Naive thymus-derived CD8-positive, alpha-beta T cell (primary cell): Measurements from ENCODE around the gene AP5B1. TPM values are rescaled to one million over a fixed set of nuclear protein-coding genes. Genes with fewer than 3 reads are reported as not detected.
"Not testable (repeated sequence)": the region's sequence is repeated elsewhere in the genome, so short reads cannot be mapped to it uniquely, and the experiment has no call there.

ENCODE experiments used
- ATAC-seq, 2 donors: fragments of 150-1000 bp; cut with Tn5 transposase in 1 of 2; sonication (Bioruptor Pico), chemical (Tn5 transposase) in 1 of 2; 1 replicate in 1 of 2; 2 replicates in 1 of 2; pipeline ENCODE4 v1.10.0; 2021; ENCODE audit warnings: mild to moderate bottlenecking in 2 of 2, moderate library complexity in 2 of 2
- POLR2A ChIA-PET: fragments of 350-600 bp; sonication (Branson Sonifier 250); formaldehyde crosslinking; loops from one replicate; lab custom pipeline; 2021; ENCODE audit warnings: antibody characterized with exemption; lab: Charles Lee
- DNase-seq, 10 donors: peaks; one replicate each; pipeline versions ENCODE4 v3.0.0 to v3.0.0-alpha.2; 2020 to 2022
- H3K27ac Mint-ChIP-seq, 10 donors: one replicate each; pipeline ENCODE4 v1.8.0; 2020 to 2022; ENCODE audit warnings: mild to moderate bottlenecking in 10 of 10, mixed read lengths in 10 of 10, moderate library complexity in 4 of 10, inconsistent platforms in 1 of 10
- H3K27me3 Mint-ChIP-seq, 5 donors: one replicate each; pipeline ENCODE4 v1.8.0; 2021 to 2022; ENCODE audit warnings: mixed read lengths in 5 of 5
- H3K36me3 Mint-ChIP-seq, 3 donors: one replicate each; pipeline ENCODE4 v1.8.0; 2020 to 2022; ENCODE audit warnings: mixed read lengths in 3 of 3, mild to moderate bottlenecking in 2 of 3, inconsistent platforms in 1 of 3
- H3K4me1 Mint-ChIP-seq, 4 donors: one replicate each; pipeline ENCODE4 v1.8.0; 2021 to 2022; ENCODE audit warnings: mixed read lengths in 4 of 4
- H3K4me3 Mint-ChIP-seq, 10 donors: one replicate each; pipeline ENCODE4 v1.8.0; 2020 to 2022; ENCODE audit warnings: mild to moderate bottlenecking in 10 of 10, mixed read lengths in 10 of 10, moderate library complexity in 6 of 10, inconsistent platforms in 1 of 10
- H3K9me3 Mint-ChIP-seq, 9 donors: one replicate each; pipeline ENCODE4 v1.8.0; 2020 to 2022; ENCODE audit warnings: mixed read lengths in 9 of 9, mild to moderate bottlenecking in 3 of 9, inconsistent platforms in 1 of 9, moderate library complexity in 1 of 9
- polyA plus RNA-seq, 3 donors: library from polyadenylated mRNA; unstranded; fragments of 300-500 nt; fragmentation: Illumina TruSeq; gene quantifications; one replicate each; pipeline ENCODE4 v1.2.3, GENCODE V29; 2021
- total RNA-seq, 8 experiments: library from RNA in 2 of 8; stranded (reverse) in 2 of 8; gene quantifications; one replicate each; pipeline ENCODE4 v1.2.3 and lab custom pipeline; 2021 to 2026

Gene AP5B1
- total and polyA plus RNA-seq, 5 experiments from 2014 or later, result 8.6 to 25.8 (median 15.2) TPM

GRCh38 chr11:65741185-65741584 is 39.6 kb downstream of the AP5B1 start:
- Mint-ChIP-seq H3K27me3 (peaks cover 5 to 26% (median 10%) of the 10 kb centered on the region in 5 donors), H3K9me3 (no peaks in the 10 kb centered on the region)

GRCh38 chr11:65739022-65739421 is 41.8 kb downstream of the AP5B1 start:
- H3K4me3 Mint-ChIP-seq, result no peak overlapping the region
- peaks cover 0 to 1% (median 0%) of the 10 kb centered on the region in 4 donors for H3K4me1 Mint-ChIP-seq
- POLR2A ChIA-PET, result no interaction called here
- H3K9me3 Mint-ChIP-seq, result no peaks in the 10 kb centered on the region
- no peak overlapping the region for H3K27ac Mint-ChIP-seq
- H3K36me3 Mint-ChIP-seq, result no peaks in the 10 kb centered on the region
- peaks cover 3 to 23% (median 10%) of the 10 kb centered on the region in 5 donors for H3K27me3 Mint-ChIP-seq
- ATAC-seq, result no peak
- no peak for DNase-seq

More at GRCh38 chr11:65741185-65741584, 39.6 kb downstream of the AP5B1 start:
- Mint-ChIP-seq H3K36me3 (no peaks in the 10 kb centered on the region), H3K4me3 (peak overlapping the region in 1 of 10 donors; percentile 8), H3K27ac (no peak overlapping the region), H3K4me1 (peaks cover 0 to 1% (median 0%) of the 10 kb centered on the region in 4 donors)
- POLR2A ChIA-PET, result no interaction called here
- no peak for ATAC-seq
- DNase-seq, result no peak

- Mint-ChIP-seq H3K27ac (no peak overlapping the region), H3K9me3 (no peaks in the 10 kb centered on the region), H3K36me3 (no peaks in the 10 kb centered on the region), H3K4me1 (peaks cover 0 to 1% (median 0%) of the 10 kb centered on the region in 4 donors), H3K4me3 (no peak overlapping the region), H3K27me3 (peaks cover 3 to 34% (median 12%) of the 10 kb centered on the region in 5 donors)
- POLR2A ChIA-PET, result interaction anchor here (0.6 kb wide), 1 partner anchor 1089 kb away, joined by 3 read pairs; no protein-coding TSS in a partner anchor
- no peak for ATAC-seq
- DNase-seq, result no peak
These were observed 44.0 kb downstream of the AP5B1 start for GRCh38 chr11:65736810-65737209.

GRCh38 chr11:65735111-65735510 is 45.7 kb downstream of the AP5B1 start:
- DNase-seq, H3K36me3 Mint-ChIP-seq, H3K9me3 Mint-ChIP-seq, H3K4me1 Mint-ChIP-seq, ATAC-seq, H3K4me3 Mint-ChIP-seq, H3K27ac Mint-ChIP-seq: not testable (repeated sequence)
- peaks cover 4 to 36% (median 14%) of the 10 kb centered on the region in 5 donors for H3K27me3 Mint-ChIP-seq
- POLR2A ChIA-PET, result interaction anchor here (0.6 kb wide), 1 partner anchor 41 kb away, joined by 3 read pairs; no protein-coding TSS in a partner anchor

- H3K27me3 Mint-ChIP-seq, result peaks cover 3 to 21% (median 13%) of the 10 kb centered on the region in 5 donors
- DNase-seq (no peak), ATAC-seq (no peak)
- POLR2A ChIA-PET, result no interaction called here
- H3K9me3 Mint-ChIP-seq, result no peaks in the 10 kb centered on the region
- H3K4me3 Mint-ChIP-seq, result no peak overlapping the region
- no peaks in the 10 kb centered on the region for H3K4me1 Mint-ChIP-seq
- no peak overlapping the region for H3K27ac Mint-ChIP-seq
- no peaks in the 10 kb centered on the region for H3K36me3 Mint-ChIP-seq
These were observed 50.3 kb downstream of the AP5B1 start for GRCh38 chr11:65730461-65730860.

GRCh38 chr11:65727865-65728264 is 52.9 kb downstream of the AP5B1 start:
- DNase-seq, result peak in 1 of 10 donors; percentile 49
- Mint-ChIP-seq H3K36me3 (no peaks in the 10 kb centered on the region), H3K4me1 (no peaks in the 10 kb centered on the region), H3K9me3 (no peaks in the 10 kb centered on the region), H3K27ac (no peak overlapping the region), H3K4me3 (no peak overlapping the region), H3K27me3 (peaks cover 3 to 15% (median 13%) of the 10 kb centered on the region in 5 donors)
- ATAC-seq, result no peak
- POLR2A ChIA-PET, result interaction anchor here (1.1 kb wide), 1 partner anchor 16 kb away, joined by 4 read pairs; no protein-coding TSS in a partner anchor

- H3K4me3 Mint-ChIP-seq, result no peak overlapping the region
- H3K9me3 Mint-ChIP-seq, result no peaks in the 10 kb centered on the region
- peaks cover under 1 to 10% (median 5%) of the 10 kb centered on the region in 5 donors for H3K27me3 Mint-ChIP-seq
- ATAC-seq, result no peak
- POLR2A ChIA-PET, result no interaction called here
- no peak for DNase-seq
- no peaks in the 10 kb centered on the region for H3K4me1 Mint-ChIP-seq
- no peak overlapping the region for H3K27ac Mint-ChIP-seq
- H3K36me3 Mint-ChIP-seq, result no peaks in the 10 kb centered on the region
These were observed 54.1 kb downstream of the AP5B1 start for GRCh38 chr11:65726660-65727059.

Other genes with a start within 250 kb of the AP5B1 start
- 100 to 1,000 TPM; 258 to 261 TPM for gene LTBP3, start 222.6 kb downstream of the AP5B1 start, total RNA-seq
- gene LTBP3, start 222.6 kb downstream of the AP5B1 start, polyA plus RNA-seq, result 10 to 100 TPM in 2 of 3 donors, 1 to 10 TPM in 1; 7.3 to 35.0 (median 18.9) TPM
- 10 to 100 TPM; 31.5 to 32.7 TPM for gene ZNRD2, start 210.5 kb downstream of the AP5B1 start, total RNA-seq
- 10 to 100 TPM; 62.9 to 86.3 (median 80.1) TPM for gene ZNRD2, start 210.5 kb downstream of the AP5B1 start, polyA plus RNA-seq
- 10 to 100 TPM; 39.3 to 42.1 TPM for gene FAM89B, start 208.4 kb downstream of the AP5B1 start, total RNA-seq
- 100 to 1,000 TPM in 2 of 3 donors, 10 to 100 TPM in 1; 70.9 to 122 (median 101) TPM for gene FAM89B, start 208.4 kb downstream of the AP5B1 start, polyA plus RNA-seq
- 100 to 1,000 TPM; 101 to 108 TPM for gene EHBP1L1, start 204.9 kb downstream of the AP5B1 start, total RNA-seq
- gene EHBP1L1, start 204.9 kb downstream of the AP5B1 start, polyA plus RNA-seq, result 10 to 100 TPM; 10.8 to 19.8 (median 11.5) TPM
- gene KCNK7, start 185.2 kb downstream of the AP5B1 start, total RNA-seq, result 1 to 10 TPM; 2.4 to 5.0 TPM
- under 1 TPM in 1 of 3 donors, not detected in 2; 0.34 TPM for gene KCNK7, start 185.2 kb downstream of the AP5B1 start, polyA plus RNA-seq
- 10 to 100 TPM; 61.6 to 66.3 TPM for gene MAP3K11, start 166.8 kb downstream of the AP5B1 start, total RNA-seq
- 10 to 100 TPM in 2 of 3 donors, 1 to 10 TPM in 1; 8.7 to 20.5 (median 12.7) TPM for gene MAP3K11, start 166.8 kb downstream of the AP5B1 start, polyA plus RNA-seq
- gene PCNX3, start 165.2 kb downstream of the AP5B1 start, total RNA-seq, result 10 to 100 TPM; 57.4 to 64.2 TPM
- gene PCNX3, start 165.2 kb downstream of the AP5B1 start, polyA plus RNA-seq, result 1 to 10 TPM in 2 of 3 donors, under 1 TPM in 1; 0.96 to 6.5 (median 2.2) TPM
- 100 to 1,000 TPM; 155 to 157 TPM for gene SIPA1, start 142.9 kb downstream of the AP5B1 start, total RNA-seq
- 100 to 1,000 TPM; 118 to 238 (median 140) TPM for gene SIPA1, start 142.9 kb downstream of the AP5B1 start, polyA plus RNA-seq
- gene RELA, start 118.1 kb downstream of the AP5B1 start, total RNA-seq, result 100 to 1,000 TPM; 175 to 184 TPM
- 10 to 100 TPM; 38.4 to 69.8 (median 56.6) TPM for gene RELA, start 118.1 kb downstream of the AP5B1 start, polyA plus RNA-seq
- 100 to 1,000 TPM; 105 to 125 TPM for gene KAT5, start 68.7 kb downstream of the AP5B1 start, total RNA-seq
- gene KAT5, start 68.7 kb downstream of the AP5B1 start, polyA plus RNA-seq, result 10 to 100 TPM; 38.0 to 57.3 (median 54.0) TPM
- gene RNASEH2C, start 60.2 kb downstream of the AP5B1 start, total RNA-seq, result 10 to 100 TPM; 62.0 to 69.9 TPM
- 10 to 100 TPM; 73.4 to 99.0 (median 98.2) TPM for gene RNASEH2C, start 60.2 kb downstream of the AP5B1 start, polyA plus RNA-seq
- gene OVOL1, start 6.1 kb upstream of the AP5B1 start, total RNA-seq, result not detected
- gene OVOL1, start 6.1 kb upstream of the AP5B1 start, polyA plus RNA-seq, result not detected
- 1 to 10 TPM; 2.1 to 2.2 TPM for gene SNX32, start 53.0 kb upstream of the AP5B1 start, total RNA-seq
- 1 to 10 TPM in 1 of 3 donors, under 1 TPM in 2; 0.39 to 1.5 (median 0.40) TPM for gene SNX32, start 53.0 kb upstream of the AP5B1 start, polyA plus RNA-seq
- 100 to 1,000 TPM; 486 to 532 TPM for gene CFL1, start 77.2 kb upstream of the AP5B1 start, total RNA-seq
- gene CFL1, start 77.2 kb upstream of the AP5B1 start, polyA plus RNA-seq, result 1,000 to 10,000 TPM; 2,347 to 2,575 (median 2,358) TPM
- gene MUS81, start 79.5 kb upstream of the AP5B1 start, total RNA-seq, result 10 to 100 TPM; 91.9 to 97.8 TPM
- gene MUS81, start 79.5 kb upstream of the AP5B1 start, polyA plus RNA-seq, result 10 to 100 TPM; 21.7 to 26.5 (median 24.5) TPM
- 10 to 100 TPM; 15.2 to 16.9 TPM for gene EFEMP2, start 91.8 kb upstream of the AP5B1 start, total RNA-seq
- 1 to 10 TPM in 2 of 3 donors, not detected in 1; 1.8 to 2.5 TPM for gene EFEMP2, start 91.8 kb upstream of the AP5B1 start, polyA plus RNA-seq
- gene CTSW, start 98.9 kb upstream of the AP5B1 start, total RNA-seq, result 10 to 100 TPM; 52.1 to 52.6 TPM
- 100 to 1,000 TPM; 255 to 495 (median 475) TPM for gene CTSW, start 98.9 kb upstream of the AP5B1 start, polyA plus RNA-seq
- 10 to 100 TPM; 33.0 to 35.6 TPM for gene FIBP, start 107.5 kb upstream of the AP5B1 start, total RNA-seq
- gene FIBP, start 107.5 kb upstream of the AP5B1 start, polyA plus RNA-seq, result 10 to 100 TPM; 74.9 to 97.6 (median 86.0) TPM
- 10 to 100 TPM; 25.8 to 29.5 TPM for gene CCDC85B, start 109.7 kb upstream of the AP5B1 start, total RNA-seq
- 10 to 100 TPM; 77.2 to 83.6 (median 83.0) TPM for gene CCDC85B, start 109.7 kb upstream of the AP5B1 start, polyA plus RNA-seq
- gene FOSL1, start 119.4 kb upstream of the AP5B1 start, total RNA-seq, result not detected
- gene FOSL1, start 119.4 kb upstream of the AP5B1 start, polyA plus RNA-seq, result under 1 TPM in 2 of 3 donors, not detected in 1; 0.17 to 0.22 TPM
- 10 to 100 TPM; 53.5 to 57.8 TPM for gene C11orf68, start 138.1 kb upstream of the AP5B1 start, total RNA-seq
- gene C11orf68, start 138.1 kb upstream of the AP5B1 start, polyA plus RNA-seq, result 10 to 100 TPM; 46.0 to 82.2 (median 67.3) TPM
- gene DRAP1, start 138.4 kb upstream of the AP5B1 start, total RNA-seq, result 10 to 100 TPM; 73.1 to 75.8 TPM
- gene DRAP1, start 138.4 kb upstream of the AP5B1 start, polyA plus RNA-seq, result 100 to 1,000 TPM; 103 to 112 (median 110) TPM
- gene TSGA10IP, start 164.5 kb upstream of the AP5B1 start, total RNA-seq, result not detected
- not detected for gene TSGA10IP, start 164.5 kb upstream of the AP5B1 start, polyA plus RNA-seq
- 10 to 100 TPM; 81.9 to 91.9 TPM for gene SART1, start 180.8 kb upstream of the AP5B1 start, total RNA-seq
- gene SART1, start 180.8 kb upstream of the AP5B1 start, polyA plus RNA-seq, result 10 to 100 TPM; 16.2 to 57.3 (median 30.4) TPM
- gene EIF1AD, start 221.2 kb upstream of the AP5B1 start, total RNA-seq, result 10 to 100 TPM; 62.4 to 64.8 TPM
- 10 to 100 TPM; 11.5 to 18.7 (median 14.3) TPM for gene EIF1AD, start 221.2 kb upstream of the AP5B1 start, polyA plus RNA-seq
- gene BANF1, start 221.5 kb upstream of the AP5B1 start, total RNA-seq, result 100 to 1,000 TPM in 1 of 2 experiments, 10 to 100 TPM in 1; 96.2 to 101 TPM
- gene BANF1, start 221.5 kb upstream of the AP5B1 start, polyA plus RNA-seq, result 100 to 1,000 TPM; 225 to 250 (median 241) TPM
- gene CST6, start 231.0 kb upstream of the AP5B1 start, total RNA-seq, result not detected
- gene CST6, start 231.0 kb upstream of the AP5B1 start, polyA plus RNA-seq, result not detected
- gene CATSPER1, start 245.5 kb upstream of the AP5B1 start, total RNA-seq, result not detected
- gene CATSPER1, start 245.5 kb upstream of the AP5B1 start, polyA plus RNA-seq, result under 1 TPM in 1 of 3 donors, not detected in 2; 0.11 TPM